GM21526 (cell line): ENCODE results near the gene IGF2R.
"Not testable (repeated sequence)": the region's sequence is repeated elsewhere in the genome, so short reads cannot be mapped to it uniquely, and the experiment has no call there.

Experiments used
- ATAC-seq: cut with Tn5 transposase; IDR thresholded peaks from one replicate; pipeline ENCODE4 v1.9.1; 2021; ENCODE audit warnings: moderate library complexity; ENCODE audit not compliant: unreplicated experiment, low FRiP score

The IGF2R gene

DNA sequence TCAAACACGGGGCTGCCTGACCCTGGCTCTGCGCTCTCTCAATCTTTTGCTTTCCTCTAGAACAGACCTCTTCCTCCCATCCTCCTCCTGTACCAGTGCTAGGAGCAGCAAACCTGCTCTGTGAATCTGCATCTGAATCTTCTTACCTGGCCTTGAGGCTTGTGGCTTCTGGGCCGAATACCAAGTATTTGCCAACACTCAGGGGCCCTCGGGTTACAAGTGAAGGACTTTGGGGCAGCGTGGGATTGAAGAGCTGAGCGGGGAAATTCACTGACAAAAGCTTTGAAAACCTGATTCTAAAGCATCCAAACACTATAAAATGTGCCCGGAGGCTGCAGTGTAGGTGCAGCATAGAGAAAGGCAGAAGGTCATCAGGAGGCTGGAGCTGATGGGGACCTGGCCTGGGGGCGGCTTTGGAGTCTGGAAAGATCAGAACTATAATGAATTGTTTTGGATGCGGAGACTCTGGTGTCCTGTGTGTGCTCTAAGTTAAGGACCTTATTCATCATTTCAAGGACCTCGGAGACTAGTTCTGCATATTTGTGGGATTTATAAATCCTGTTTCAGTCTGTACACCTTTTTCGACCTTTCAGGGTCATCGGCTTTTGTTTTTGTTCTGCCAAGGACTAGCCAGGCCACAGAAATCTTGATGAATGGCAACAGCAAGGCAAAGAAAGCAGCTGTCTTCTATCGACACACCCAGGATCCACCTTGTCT is 16.4 kb upstream of the IGF2R start:
- ATAC-seq, result no peak

DNA sequence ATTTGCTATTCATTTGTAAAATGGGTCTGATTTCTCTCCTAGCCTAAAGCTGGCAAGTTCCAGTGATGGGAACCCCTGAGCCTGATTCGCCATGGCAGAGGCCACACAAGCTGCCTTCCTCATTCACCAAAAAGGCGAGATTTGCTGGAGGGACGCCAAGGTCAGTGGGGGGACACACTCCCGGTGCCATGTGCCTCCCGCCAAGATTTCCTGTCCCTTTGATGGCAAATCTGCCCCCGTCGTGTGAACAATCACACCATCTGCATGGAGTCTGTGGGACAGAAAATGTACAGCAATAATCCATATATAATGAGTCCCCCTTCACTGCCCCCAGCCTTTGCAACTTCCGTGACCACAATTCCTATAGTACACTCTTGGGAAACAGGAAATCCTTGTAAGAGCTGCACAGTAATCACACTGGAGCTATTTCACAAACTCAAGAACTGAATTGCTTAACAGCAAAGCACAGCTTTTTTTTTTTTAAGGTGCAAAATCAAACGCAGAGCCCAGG is 15.7 kb upstream of the IGF2R start:
- no peak for ATAC-seq

DNA sequence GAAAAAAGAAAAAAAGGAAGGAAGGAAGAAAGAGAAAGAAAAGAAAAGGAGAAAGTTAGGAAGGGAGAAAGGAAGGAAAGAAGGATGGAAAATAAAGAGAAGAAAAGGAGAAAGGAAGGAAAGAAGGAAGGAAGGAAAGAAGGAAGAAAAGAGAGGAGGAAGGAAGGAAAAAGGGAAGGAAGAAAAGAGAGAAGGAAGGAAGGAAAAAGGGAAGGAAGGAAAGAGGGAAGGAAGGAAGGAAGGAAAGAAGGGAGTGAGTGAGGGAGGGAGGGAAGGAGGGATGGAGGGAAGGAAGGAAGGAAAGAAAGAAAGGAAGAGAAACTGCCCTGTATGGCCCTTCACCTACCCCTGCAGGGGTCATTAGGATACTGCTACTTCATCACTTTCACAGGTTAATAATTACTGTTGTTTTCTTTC is 12.9 kb upstream of the IGF2R start:
- no peak for ATAC-seq

DNA sequence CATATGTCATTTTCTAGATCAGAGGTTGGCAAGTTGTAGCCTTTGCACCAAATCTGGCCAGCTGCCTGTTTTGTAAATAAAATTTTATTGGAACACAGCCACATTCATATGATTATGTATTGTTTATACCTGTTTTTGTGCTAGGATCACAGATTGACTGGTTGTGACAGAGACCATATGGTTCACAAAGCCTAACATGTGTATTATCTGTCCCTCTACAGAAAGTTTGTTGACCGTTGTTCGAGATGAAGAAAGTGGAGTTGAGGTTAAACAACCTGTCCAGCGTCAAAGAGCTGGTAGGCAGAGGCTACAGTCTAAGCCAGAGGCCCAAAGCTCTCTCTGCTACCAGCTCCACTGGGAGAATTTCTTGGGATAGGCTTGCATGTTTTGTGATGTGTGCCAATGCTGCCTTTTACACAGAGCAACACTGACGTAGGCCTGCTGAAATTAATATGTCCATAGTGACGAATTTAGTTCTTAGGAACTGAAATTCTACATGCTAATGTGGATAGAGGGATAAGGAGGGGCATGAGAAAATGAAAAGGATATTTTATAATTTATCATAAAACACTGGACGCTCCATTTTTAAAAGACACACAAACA is 11.7 kb upstream of the IGF2R start:
- ATAC-seq, result no peak

DNA sequence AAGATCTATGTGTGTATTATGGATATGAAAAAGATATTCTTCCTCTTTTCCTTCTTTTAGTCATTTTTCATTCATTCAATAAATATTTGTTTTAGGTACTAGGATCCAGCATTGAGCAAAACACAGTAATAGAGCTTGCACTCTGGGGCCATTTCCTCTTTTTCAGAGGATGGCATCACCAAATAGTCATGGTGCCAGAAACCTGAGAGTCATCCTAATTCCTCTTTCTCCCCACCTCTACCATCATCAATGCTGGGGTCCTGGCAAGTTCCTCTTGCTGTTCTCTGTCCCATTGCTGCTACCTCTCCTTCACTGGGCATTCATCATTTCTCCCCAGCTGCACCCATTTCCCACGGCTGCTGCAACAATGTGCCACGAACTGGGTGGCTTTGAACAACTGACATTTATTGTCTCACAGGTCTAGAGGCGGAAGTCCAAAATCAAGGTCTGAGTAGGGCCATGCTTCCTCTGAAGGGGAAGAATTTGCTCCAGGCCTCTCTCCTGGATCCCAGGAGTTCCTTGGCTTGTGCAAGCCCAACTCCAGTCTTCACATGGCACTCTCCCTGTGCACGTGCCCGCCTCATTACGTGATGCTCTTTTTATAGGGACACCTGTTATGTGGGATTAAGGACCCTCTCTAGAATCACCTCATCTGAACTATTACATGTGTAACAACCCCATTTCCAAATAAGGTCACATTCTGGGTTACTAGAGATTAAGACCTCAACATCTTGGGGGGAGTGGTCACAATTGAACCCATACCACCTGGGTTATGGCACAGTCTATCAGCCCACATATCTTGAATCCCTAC is 9.5 kb upstream of the IGF2R start:
- peak; percentile 73 for ATAC-seq

DNA sequence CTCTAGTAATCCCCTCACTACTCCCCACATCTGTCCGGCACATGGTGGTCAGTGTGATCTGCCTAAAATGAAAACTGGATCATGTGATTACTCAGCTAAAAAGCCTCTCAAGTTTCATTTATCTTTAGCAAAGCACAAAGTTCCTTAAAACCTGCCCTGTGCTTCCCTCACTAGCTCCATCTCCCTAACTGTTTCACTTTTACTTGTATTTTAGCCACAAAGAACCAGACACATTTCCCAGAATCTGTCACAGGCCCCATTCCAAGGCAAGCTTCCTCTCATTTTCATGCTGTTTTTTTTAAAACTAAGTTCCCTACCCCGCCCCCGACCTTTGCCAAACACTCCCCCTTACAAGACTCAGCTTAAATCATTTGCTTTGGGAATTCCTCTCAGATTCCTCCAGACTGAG is 8.9 kb upstream of the IGF2R start:
- ATAC-seq, result no peak

DNA sequence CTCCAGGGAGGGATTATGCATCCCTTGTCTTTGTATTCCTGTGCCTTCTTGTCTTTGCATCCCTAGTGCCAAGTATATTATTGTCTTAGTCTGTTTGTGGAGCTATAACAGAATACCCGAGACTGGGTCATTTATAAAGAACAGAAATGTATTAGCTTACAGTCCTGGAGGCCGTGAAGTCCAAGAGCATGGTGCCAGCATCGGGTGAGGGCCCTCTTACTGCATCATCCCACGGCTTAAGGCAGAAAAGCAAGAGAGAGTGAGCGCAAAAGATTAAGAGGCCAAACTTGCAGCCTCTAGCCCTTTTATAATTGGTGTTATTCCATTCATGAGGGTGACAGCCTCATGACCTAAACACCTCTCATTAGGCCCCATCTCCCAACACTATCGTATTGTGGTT is 8.4 kb upstream of the IGF2R start:
- ATAC-seq, result no peak

DNA sequence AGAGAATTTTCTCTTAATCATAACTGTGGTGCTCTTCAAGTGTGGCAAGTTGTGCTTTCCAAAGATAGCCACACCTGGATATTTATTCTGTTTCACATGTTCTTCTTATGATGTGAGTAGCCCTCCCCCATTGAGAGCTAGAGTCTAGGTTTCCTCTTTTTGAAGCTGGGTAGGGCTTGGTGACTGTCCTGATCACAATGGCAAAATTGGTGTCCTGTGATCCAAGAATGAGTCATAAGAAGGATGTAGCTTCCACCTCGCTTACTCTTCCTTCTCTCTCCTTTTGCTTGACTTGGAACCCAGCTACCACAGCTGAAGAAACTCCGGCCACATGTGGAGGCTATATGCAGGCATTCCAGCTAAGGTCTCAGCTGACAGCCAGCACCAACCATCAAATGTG is 7.4 kb upstream of the IGF2R start:
- no peak for ATAC-seq

DNA sequence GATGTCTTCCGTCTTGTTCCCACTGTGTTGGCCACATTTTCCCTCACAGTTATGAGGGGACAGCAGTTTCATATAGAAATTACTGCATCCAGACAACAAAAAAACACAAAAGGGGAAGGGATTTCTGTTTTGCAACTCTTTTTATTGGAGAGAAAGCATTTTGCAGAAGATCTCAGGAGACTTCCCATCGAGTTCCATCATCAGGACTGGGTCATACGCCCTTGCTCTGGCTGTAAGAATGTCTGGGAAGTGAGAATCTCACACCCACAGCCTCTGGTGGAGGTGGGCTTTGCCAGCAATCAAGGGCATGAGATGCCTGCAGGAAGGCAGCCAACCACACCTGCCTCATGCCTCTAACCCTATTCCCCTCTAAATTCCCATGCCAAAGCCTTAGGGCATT is 5.8 kb upstream of the IGF2R start:
- no peak for ATAC-seq

DNA sequence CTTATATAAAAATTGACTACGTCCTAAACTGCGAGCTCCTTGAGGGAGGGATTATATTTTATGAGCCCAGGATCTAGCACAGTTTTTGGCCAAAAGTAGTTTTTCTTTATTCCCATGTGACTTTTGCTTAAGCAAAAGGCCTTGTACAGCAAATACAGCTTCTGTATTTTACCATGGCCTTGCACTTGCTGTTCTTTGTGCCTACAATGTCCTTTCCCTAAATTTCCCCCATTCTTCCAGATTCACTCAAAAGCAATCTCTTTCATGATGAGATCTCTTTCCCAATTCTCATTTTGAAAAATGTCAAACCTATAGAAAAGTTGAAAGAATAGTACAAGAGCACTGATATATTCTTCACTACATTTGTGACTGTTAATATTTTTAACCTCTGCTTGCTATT is 4.8 kb upstream of the IGF2R start:
- no peak for ATAC-seq

DNA sequence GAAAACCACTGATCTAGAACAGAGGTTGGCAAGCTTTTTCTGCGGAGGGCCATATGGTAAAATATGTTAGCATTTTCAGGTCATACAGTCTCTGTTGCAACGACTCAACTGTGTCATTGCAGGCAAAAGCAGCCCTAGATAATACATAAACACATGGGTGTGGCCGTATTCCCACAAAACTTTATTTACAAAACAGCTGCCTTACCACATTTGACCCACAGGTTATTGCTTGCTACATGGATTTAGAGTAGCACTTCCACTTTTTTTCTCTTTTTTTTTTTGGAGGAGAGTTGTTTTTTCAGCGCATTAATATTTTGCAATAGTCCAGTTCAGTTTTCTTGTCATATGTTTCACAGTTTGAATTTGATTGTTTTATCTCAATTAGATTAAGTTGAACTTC is 2.5 kb upstream of the IGF2R start:
- ATAC-seq, result no peak

DNA sequence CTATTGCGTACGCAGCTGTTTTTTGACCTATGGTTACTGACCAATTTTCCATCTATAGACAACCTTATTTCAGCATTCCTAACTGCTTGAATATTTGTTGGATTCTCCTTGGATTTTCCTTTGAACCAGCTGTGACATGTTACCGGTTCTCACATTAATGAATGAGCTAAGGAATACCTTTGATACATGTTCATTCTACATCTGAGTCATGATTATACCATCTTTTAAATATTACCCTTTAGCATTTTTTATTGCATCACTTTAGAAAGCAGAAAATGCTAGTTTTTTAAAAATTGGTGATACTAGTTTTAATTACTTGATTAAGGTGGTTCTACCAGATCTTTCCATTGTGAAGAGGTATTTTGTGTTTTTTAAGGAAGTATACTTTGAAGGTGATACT is 1.9 kb upstream of the IGF2R start:
- no peak for ATAC-seq

DNA sequence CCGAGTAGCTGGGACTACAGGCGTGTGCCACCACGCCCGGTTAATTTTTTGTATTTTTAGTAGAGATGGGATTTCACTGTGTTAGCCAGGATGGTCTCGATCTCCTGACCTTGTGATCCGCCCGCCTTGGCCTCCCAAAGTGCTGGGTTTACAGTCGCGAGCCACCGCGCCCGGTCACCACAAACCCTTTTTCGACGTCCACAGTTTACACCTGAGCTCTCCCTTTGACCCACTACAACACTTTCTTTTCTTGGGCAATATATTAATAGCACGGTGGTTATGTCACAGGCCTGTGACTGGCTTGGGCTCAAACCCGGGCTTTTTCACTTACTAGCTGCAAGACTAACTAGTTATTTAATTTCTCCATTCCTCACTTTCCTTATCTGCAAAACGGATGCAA is 1.3 kb upstream of the IGF2R start:
- ATAC-seq, result not testable (repeated sequence)

DNA sequence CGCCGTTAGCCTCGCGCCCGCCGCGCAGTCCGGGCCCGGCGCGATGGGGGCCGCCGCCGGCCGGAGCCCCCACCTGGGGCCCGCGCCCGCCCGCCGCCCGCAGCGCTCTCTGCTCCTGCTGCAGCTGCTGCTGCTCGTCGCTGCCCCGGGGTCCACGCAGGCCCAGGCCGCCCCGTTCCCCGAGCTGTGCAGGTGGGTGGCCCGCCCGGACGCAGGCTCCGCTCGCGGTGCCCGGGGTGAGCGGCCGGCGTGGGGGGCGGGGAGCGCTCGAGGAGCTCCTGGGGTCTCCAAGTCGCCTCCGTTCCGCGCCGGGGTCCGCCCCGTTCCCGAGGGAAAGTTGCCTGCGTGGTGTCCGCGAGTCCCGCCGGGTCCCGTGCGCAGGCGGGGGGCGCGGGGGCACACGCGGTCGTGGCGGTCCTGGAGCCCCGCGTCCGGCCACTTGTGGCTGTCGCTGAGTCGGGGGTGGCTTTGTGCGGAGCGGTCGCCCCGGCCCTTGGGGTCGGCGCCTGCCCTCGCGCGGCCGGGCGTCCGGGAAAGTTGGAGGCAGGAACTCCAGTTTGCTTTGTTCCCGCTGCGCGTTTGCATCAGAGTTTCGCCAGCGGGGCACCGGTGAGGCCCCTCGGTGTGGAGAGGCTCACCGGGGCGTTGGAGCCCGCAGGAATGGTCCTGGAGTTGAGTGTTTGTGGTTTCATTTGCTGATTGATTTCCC is 476 bp downstream of the IGF2R start:
- ATAC-seq, result peak; percentile 33

DNA sequence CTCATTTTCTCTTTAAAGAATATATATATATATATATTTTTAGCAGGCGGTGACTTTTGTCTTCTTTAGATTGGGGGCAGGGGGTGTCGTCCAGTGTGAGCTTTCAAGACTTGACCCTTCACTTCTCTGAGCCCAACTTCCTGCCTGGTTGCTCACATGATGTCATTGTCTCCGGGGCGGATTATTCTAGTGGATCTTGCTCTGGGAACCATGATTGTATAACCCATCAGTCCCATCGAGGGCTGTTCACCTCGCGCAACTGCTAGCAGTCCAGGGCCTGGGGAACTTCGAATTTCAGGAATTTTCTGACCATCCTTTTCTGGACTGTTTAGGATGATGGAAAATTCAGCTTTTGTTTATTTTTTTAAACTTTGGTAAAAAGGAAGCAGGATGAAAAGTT is 1.0 kb downstream of the IGF2R start:
- ATAC-seq, result no peak

DNA sequence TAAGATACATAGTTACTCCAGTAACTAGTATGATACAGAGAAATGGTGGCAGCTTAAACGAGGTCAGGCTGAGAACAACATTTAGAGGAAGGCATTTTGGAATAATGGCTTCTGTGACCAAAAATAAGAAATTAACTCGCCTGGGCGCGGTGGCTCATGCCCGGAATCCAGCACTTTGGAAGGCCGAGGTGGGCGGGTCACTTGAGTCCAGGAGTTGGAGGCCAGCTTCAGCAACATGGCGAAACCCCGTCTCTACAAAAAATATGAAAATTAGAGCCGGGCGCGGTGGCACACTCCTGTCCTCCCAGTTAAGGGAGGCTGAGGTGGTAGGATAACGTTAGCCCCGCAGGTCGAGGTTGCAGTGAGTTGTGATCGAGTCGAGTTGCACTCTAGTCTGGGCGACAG is 1.8 kb downstream of the IGF2R start:
- no peak for ATAC-seq

DNA sequence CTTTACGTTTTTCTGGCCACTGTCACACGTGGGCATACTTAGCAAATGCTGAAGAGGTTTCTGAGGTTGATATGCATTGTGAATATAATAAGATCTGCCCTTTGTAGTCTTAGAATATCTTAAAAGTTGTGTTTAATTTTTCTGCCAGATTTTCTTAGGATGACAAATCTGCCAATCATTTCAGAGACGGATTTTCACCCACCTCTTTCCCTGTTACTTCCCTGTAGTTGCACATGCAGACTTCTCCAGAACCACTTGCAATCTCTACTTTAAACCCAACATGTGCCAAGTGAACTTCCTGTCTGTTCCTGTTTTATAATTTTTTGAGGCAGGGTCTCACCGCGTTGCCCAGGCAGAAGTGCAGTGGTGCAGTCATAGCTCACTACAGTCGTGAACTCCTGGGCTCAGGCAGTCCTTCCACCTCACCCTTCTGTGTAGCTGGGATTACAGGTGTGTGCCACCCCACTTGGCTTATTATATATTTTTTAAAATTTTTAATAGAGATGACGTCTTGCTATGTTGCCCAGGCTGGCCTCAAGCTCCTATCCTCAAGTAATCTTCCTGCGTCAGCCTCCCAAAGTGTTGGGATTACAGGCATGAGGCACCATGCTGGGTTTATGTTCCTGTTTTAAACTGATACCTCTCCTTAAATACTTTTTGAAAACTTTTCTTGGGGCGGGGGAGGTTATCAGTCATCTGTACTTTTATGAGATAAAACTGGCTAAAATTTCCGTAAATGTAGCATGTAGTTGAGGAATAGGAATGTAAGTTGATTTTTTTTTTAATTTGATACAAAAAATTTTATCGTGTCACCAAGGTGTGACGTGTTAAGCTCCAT is 2.7 kb downstream of the IGF2R start:
- no peak for ATAC-seq

DNA sequence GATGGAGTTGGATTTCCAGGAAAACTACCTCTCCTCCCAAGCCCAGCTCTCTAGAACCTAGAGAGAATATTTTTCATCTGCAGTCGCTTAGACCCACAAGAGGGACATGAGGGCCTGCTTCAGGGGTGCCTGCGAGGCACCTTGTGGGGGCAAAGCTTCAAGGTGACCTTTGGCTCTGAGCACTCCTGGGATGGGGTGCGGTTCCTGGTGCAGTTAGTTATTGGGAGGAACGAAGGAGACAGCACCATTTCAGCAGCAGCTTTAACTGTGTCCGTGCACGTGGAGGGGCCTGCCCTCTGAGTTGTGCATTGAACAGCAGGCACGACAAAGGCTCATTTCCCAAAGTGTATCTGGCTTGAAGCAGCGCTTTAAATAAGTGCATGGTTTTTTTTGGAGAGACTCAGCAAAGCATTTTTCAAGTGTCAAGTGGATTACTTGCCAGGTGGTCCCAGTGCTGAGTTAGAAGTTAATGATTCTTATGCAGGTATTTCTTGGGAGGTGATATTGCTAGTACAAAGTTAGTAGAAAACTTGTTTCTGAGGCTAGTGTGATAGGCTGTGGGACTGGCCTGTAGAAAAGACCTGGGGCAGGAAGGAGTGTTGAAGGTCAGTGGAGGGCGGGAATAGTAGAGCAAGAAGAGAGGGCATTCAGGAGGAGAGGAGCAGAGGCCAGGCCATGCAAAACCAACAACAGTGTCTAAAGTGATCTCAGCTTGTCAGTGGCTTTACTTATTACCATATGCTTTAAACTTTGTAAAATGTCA is 3.8 kb downstream of the IGF2R start:
- ATAC-seq, result no peak

DNA sequence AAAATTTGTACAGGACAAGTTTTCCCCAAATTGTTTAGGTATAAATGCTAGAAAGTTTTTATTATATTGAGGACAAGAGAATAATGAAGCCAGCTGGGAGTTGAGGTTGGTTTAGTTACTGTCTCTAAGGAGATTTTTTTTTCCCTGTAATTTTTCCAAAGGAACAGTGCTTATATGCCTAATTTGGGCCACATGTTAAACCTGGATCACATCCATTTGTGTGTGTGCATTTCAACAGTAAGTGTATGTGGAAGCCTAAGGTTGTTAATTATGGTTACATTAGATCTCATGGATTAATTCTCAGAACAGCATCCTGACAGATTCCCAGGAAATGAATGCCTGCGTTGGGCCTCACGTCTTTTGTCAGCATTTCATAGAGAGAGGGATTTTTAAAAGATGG is 4.5 kb downstream of the IGF2R start:
- no peak for ATAC-seq
